H1 (cell line): ENCODE data around the gene FBN1.

Source experiments
- EZH2 ChIP-seq: fragments of 200-600 bp; sonication (generic); IDR thresholded peaks from 2 replicates; pipeline ENCODE4 v1.7.1; 2012; ENCODE audit warnings: low read depth, mild to moderate bottlenecking, moderate library complexity, low read length, inconsistent platforms; ENCODE audit not compliant: severe bottlenecking
- FOSL1 ChIP-seq: IDR thresholded peaks from 2 replicates; pipeline ENCODE4 v1.6.1; 2011; ENCODE audit warnings: mild to moderate bottlenecking, low read depth, low read length, moderate library complexity; ENCODE audit not compliant: insufficient read depth
- GABPA ChIP-seq: IDR thresholded peaks from 2 replicates; pipeline ENCODE4 v1.6.1; 2011; ENCODE audit warnings: mild to moderate bottlenecking, low read length, moderate library complexity, borderline replicate concordance; ENCODE audit not compliant: insufficient read depth
- JUN ChIP-seq: IDR thresholded peaks from 2 replicates; pipeline ENCODE4 v1.6.1; 2011; ENCODE audit warnings: low read depth, mild to moderate bottlenecking, improper control_type of control experiment, low read length
- MAFK ChIP-seq: IDR thresholded peaks from 2 replicates; pipeline ENCODE4 v1.6.1; 2012; ENCODE audit warnings: low read depth, mild to moderate bottlenecking, improper control_type of control experiment, low read length
- SP2 ChIP-seq: IDR thresholded peaks from 2 replicates; pipeline ENCODE4 v1.6.1; 2012; ENCODE audit warnings: mild to moderate bottlenecking, low read length, inconsistent platforms
- TF ChIP-seq, protein P1 (sequence below): IDR thresholded peaks from 2 replicates; pipeline ENCODE4 v1.6.1; 2011; ENCODE audit warnings: low read length, improper control_type of control experiment
- TF ChIP-seq, protein P2 (sequence below), 3 experiments: IDR thresholded peaks; 1 replicate in 2 of 3; 2 replicates in 1 of 3; pipeline versions ENCODE4 v1.5.1 to v1.6.1; 2011; ENCODE audit warnings: low read length in 3 of 3, mild to moderate bottlenecking in 3 of 3, inconsistent platforms in 2 of 3, low read depth in 1 of 3, moderate library complexity in 1 of 3; ENCODE audit not compliant: insufficient read depth in 1 of 3; ENCODE audit errors: control extremely low read depth in 1 of 3

DNA sequence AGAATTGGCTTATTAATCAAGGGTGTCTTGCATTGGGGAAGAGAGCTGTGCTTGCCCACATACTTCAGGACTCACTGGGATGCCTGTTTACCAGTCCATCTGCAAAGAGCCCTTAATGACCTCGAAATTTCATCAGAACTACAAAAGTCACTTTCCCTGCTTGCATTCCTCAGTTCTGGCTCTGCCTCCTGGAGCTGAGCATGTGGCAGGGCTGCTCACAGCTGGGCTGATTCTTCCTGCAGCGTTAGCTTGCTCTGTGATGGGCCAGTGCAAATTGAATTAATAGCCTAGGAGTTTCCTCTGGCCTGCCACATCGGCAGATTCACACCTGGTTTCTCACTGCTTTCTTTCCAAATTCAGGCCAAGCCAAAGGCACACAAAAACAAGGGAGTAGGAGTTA, 205.4 kb downstream of the FBN1 start:
- no peak for TF ChIP-seq SP2
- no peak for TF ChIP-seq EZH2
- no peak for TF ChIP-seq FOSL1
- TF ChIP-seq GABPA = no peak
- TF ChIP-seq, protein P1, sequence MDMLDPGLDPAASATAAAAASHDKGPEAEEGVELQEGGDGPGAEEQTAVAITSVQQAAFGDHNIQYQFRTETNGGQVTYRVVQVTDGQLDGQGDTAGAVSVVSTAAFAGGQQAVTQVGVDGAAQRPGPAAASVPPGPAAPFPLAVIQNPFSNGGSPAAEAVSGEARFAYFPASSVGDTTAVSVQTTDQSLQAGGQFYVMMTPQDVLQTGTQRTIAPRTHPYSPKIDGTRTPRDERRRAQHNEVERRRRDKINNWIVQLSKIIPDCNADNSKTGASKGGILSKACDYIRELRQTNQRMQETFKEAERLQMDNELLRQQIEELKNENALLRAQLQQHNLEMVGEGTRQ = no peak
- TF ChIP-seq, protein P2, sequence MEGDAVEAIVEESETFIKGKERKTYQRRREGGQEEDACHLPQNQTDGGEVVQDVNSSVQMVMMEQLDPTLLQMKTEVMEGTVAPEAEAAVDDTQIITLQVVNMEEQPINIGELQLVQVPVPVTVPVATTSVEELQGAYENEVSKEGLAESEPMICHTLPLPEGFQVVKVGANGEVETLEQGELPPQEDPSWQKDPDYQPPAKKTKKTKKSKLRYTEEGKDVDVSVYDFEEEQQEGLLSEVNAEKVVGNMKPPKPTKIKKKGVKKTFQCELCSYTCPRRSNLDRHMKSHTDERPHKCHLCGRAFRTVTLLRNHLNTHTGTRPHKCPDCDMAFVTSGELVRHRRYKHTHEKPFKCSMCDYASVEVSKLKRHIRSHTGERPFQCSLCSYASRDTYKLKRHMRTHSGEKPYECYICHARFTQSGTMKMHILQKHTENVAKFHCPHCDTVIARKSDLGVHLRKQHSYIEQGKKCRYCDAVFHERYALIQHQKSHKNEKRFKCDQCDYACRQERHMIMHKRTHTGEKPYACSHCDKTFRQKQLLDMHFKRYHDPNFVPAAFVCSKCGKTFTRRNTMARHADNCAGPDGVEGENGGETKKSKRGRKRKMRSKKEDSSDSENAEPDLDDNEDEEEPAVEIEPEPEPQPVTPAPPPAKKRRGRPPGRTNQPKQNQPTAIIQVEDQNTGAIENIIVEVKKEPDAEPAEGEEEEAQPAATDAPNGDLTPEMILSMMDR (IDR thresholded peaks at IDR 0.05; ENCODE audit: control extremely low read depth in 1 of 3, insufficient read depth in 1 of 3, low read depth in 1 of 3, low read length in 3 of 3) = no peak
- TF ChIP-seq JUN = no peak
- TF ChIP-seq MAFK = 0 out of 2 replicates have a peak, but pooled peaks have one; percentile 14
